GM12801 (cell line): ENCODE measurements around the gene GNAI3.

Experiments
- CTCF ChIP-seq: IDR thresholded peaks from one replicate; pipeline ENCODE4 v1.5.1; 2011; ENCODE audit warnings: control low read depth; ENCODE audit not compliant: insufficient read length; ENCODE audit errors: extremely low read depth

The GNAI3 gene

GRCh38 chr1:109573785-109574184, 25.4 kb downstream of the GNAI3 start:
- TF ChIP-seq CTCF: no peak

- no peak for TF ChIP-seq CTCF
Measured at GRCh38 chr1:109578947-109579443, 30.6 kb downstream of the GNAI3 start.

GRCh38 chr1:109579491-109579890, 31.1 kb downstream of the GNAI3 start:
- no peak for TF ChIP-seq CTCF

GRCh38 chr1:109582021-109582420, 33.6 kb downstream of the GNAI3 start:
- no peak for TF ChIP-seq CTCF

GRCh38 chr1:109584766-109585165, 36.4 kb downstream of the GNAI3 start:
- TF ChIP-seq CTCF: no peak

- no peak for TF ChIP-seq CTCF
Measured at GRCh38 chr1:109586055-109586454, 37.6 kb downstream of the GNAI3 start.

GRCh38 chr1:109589177-109589576, 40.8 kb downstream of the GNAI3 start:
- TF ChIP-seq CTCF: no peak

- no peak for TF ChIP-seq CTCF
Measured at GRCh38 chr1:109589679-109590078, 41.3 kb downstream of the GNAI3 start.
